HepG2 (cell line): ENCODE results near the gene SLX9.
A peak's percentile ranks its signal among the peaks of the same experiment; 100 is the strongest.
"Not testable (repeated sequence)": the region's sequence is repeated elsewhere in the genome, so short reads cannot be mapped to it uniquely, and the experiment has no call there.

Experiments used
- BCL6 ChIP-seq: IDR thresholded peaks from 2 replicates; pipeline ENCODE4 v1.6.1; 2016; ENCODE audit warnings: missing genetic modification reagents, missing compliant biosample characterization
- EZH2 ChIP-seq: conservative IDR thresholded peaks from 2 replicates; pipeline ENCODE4 v1.6.1; 2012; ENCODE audit warnings: mild to moderate bottlenecking, low read depth, low read length, moderate library complexity
- SP2 ChIP-seq: sonication (generic); formaldehyde crosslinking; IDR thresholded peaks from 2 replicates; pipeline ENCODE4 v1.5.1; 2020; ENCODE audit warnings: mild to moderate bottlenecking, missing genetic modification reagents
- ZFP36 ChIP-seq: fragments of 150-350 bp; IDR thresholded peaks from 2 replicates; pipeline ENCODE4 v1.6.1; 2018; ENCODE audit warnings: borderline replicate concordance, low read length, low read depth; ENCODE audit not compliant: partially characterized antibody
- ZFX ChIP-seq: sonication (generic); formaldehyde crosslinking; IDR thresholded peaks from 2 replicates; pipeline ENCODE4 v1.4.0; 2020; ENCODE audit warnings: mild to moderate bottlenecking, low read depth, missing genetic modification reagents, moderate library complexity
- ZNF12 ChIP-seq: sonication (generic); formaldehyde crosslinking; IDR thresholded peaks from 2 replicates; pipeline ENCODE4 v1.5.0; 2020; ENCODE audit warnings: missing genetic modification reagents
- ZZZ3 ChIP-seq: sonication (generic); formaldehyde crosslinking; IDR thresholded peaks from 2 replicates; pipeline ENCODE4 v1.4.0; 2020; ENCODE audit warnings: missing genetic modification reagents, mild to moderate bottlenecking, borderline replicate concordance
- TF ChIP-seq, protein P1 (sequence below): sonication (generic); formaldehyde crosslinking; IDR thresholded peaks from 2 replicates; pipeline ENCODE4 v1.5.0; 2020; ENCODE audit warnings: mild to moderate bottlenecking, missing genetic modification reagents, moderate library complexity
- TF ChIP-seq, protein P2 (sequence below): sonication (generic); formaldehyde crosslinking; IDR thresholded peaks from 2 replicates; pipeline ENCODE4 v1.4.0; 2020; ENCODE audit warnings: missing genetic modification reagents

DNA sequence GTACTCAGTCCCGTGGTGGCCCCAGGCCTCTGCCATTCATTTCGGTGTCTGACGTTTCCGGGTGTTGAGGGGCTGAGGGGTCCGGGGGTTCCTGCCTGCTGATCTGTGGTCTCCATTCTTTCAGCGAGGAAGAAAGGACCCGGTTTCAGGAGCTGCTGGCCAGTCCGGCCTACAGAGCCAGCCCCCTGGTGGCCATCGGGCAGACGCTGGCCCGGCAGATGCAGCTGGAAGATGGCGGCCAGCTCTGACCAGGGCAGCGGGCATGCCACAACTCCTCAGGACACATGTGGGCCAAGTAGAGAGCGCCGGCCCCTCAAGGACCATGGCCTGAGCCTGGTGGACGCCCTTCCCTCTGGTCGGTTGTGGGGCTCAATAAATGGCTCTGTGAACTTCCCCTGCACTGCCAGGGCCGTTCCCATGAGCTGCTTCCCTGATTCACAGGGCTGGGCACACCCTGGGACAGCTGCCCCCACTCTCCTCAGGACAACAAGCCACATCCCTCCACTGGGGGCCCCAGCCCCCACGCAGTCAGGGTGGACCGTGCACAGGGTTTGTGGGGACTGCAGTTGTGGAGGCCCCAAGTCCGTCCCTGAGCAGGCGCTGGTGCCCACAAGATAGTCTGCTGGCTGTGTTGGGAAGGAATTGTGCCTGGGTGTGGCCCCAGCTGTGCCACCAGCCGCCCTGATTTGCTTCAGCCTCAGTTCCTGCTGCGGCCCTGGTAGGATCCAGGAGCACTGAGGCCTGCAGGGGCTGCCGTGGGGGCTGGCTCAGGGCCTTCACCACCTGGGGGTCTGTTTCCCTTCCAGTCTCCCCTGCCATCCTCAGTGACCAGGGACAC lies 36.9 kb downstream of the SLX9 start:
- not testable (repeated sequence) for TF ChIP-seq ZFX (CRISPR knock-in tag); ZFP36; BCL6 (CRISPR knock-in tag); ZNF12 (CRISPR knock-in tag); SP2 (CRISPR knock-in tag); EZH2; ZZZ3
- TF ChIP-seq, protein P1, sequence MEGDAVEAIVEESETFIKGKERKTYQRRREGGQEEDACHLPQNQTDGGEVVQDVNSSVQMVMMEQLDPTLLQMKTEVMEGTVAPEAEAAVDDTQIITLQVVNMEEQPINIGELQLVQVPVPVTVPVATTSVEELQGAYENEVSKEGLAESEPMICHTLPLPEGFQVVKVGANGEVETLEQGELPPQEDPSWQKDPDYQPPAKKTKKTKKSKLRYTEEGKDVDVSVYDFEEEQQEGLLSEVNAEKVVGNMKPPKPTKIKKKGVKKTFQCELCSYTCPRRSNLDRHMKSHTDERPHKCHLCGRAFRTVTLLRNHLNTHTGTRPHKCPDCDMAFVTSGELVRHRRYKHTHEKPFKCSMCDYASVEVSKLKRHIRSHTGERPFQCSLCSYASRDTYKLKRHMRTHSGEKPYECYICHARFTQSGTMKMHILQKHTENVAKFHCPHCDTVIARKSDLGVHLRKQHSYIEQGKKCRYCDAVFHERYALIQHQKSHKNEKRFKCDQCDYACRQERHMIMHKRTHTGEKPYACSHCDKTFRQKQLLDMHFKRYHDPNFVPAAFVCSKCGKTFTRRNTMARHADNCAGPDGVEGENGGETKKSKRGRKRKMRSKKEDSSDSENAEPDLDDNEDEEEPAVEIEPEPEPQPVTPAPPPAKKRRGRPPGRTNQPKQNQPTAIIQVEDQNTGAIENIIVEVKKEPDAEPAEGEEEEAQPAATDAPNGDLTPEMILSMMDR (CRISPR knock-in tag), result peak; percentile 29
- TF ChIP-seq, protein P2, sequence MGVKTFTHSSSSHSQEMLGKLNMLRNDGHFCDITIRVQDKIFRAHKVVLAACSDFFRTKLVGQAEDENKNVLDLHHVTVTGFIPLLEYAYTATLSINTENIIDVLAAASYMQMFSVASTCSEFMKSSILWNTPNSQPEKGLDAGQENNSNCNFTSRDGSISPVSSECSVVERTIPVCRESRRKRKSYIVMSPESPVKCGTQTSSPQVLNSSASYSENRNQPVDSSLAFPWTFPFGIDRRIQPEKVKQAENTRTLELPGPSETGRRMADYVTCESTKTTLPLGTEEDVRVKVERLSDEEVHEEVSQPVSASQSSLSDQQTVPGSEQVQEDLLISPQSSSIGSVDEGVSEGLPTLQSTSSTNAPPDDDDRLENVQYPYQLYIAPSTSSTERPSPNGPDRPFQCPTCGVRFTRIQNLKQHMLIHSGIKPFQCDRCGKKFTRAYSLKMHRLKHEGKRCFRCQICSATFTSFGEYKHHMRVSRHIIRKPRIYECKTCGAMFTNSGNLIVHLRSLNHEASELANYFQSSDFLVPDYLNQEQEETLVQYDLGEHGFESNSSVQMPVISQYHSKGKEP, result not testable (repeated sequence)
